GM12878 (cell line): Measurements from ENCODE around the gene RILPL2. TPM values are rescaled to one million over a fixed set of nuclear protein-coding genes. Genes with fewer than 3 reads are reported as not detected.

Source experiments
- ATAC-seq: fragments of 200-7000 bp; cut with Tn5 transposase; 3 replicates; pipeline ENCODE4 v1.9.1; 2020; ENCODE audit warnings: mild to moderate bottlenecking, moderate library complexity
- BruUV-seq: library from RNA; stranded (reverse); fragments of 400-500 nt; replicated peaks from 2 replicates; lab custom pipeline; 2021; lab: Mats Ljungman, UMichigan
- CTCF ChIA-PET: fragments of 300-600 bp; sonication (Branson Sonifier 250); formaldehyde crosslinking; extraction: SDS; loops from one replicate; lab custom pipeline; 2021; ENCODE audit warnings: inconsistent platforms; lab: Yijun Ruan, JAX
- POLR2A ChIA-PET: fragments of 350-600 bp; formaldehyde crosslinking; extraction: SDS; loops from one replicate; lab custom pipeline; 2021; ENCODE audit warnings: inconsistent platforms; lab: Charles Lee
- RAD21 ChIA-PET: fragments of 300-600 bp; sonication (Branson Sonifier 250); formaldehyde crosslinking; loops from one replicate; lab custom pipeline; 2023; ENCODE audit warnings: antibody characterized with exemption; ENCODE audit not compliant: unreplicated experiment; lab: Charles Lee
- SMC1A ChIA-PET: fragments of 300-600 bp; sonication (Branson Sonifier 250); formaldehyde crosslinking; loops from one replicate; lab custom pipeline; 2023; ENCODE audit not compliant: unreplicated experiment, uncharacterized antibody; lab: Charles Lee
- DNase-seq: peaks from one replicate; pipeline ENCODE4 v3.0.0-alpha.2; 2011; ENCODE audit warnings: low read depth, low spot score
- FAIRE-seq: peaks from 3 replicates; lab custom pipeline; 2011; peaks lifted over from hg19 to GRCh38; lab: Jason Lieb, UNC
- H2AFZ ChIP-seq: 2 replicates; pipeline ENCODE4 v1.6.0; 2011; ENCODE audit warnings: low read depth, low read length, control low read depth; ENCODE audit not compliant: control insufficient read depth
- H3K27ac ChIP-seq: 2 replicates; pipeline ENCODE4 v1.5.1; 2011; ENCODE audit warnings: control low read depth; ENCODE audit not compliant: control insufficient read depth, insufficient read depth
- H3K27me3 ChIP-seq, 2 experiments: replicated peaks in 1 of 2; 2 replicates each; pipeline versions ENCODE4 v1.6.0 to v1.6.1; 2011; ENCODE audit warnings: low read length in 1 of 2; ENCODE audit not compliant: control insufficient read depth in 2 of 2, insufficient read depth in 2 of 2
- H3K36me3 ChIP-seq, 2 experiments: 2 replicates each; pipeline ENCODE4 v1.5.1; 2011; ENCODE audit warnings: low read length in 1 of 2; ENCODE audit not compliant: control insufficient read depth in 2 of 2, insufficient read depth in 2 of 2
- H3K4me1 ChIP-seq: 2 replicates; pipeline ENCODE4 v1.6.1; 2011; ENCODE audit warnings: mild to moderate bottlenecking, low read length, moderate library complexity, mixed read lengths; ENCODE audit not compliant: control insufficient read depth, insufficient read depth
- H3K4me2 ChIP-seq: 2 replicates; pipeline ENCODE4 v1.6.0; 2011; ENCODE audit warnings: control low read depth; ENCODE audit not compliant: control insufficient read depth, insufficient read depth
- H3K4me3 ChIP-seq: fragments of 200-600 bp; sonication (generic); 2 replicates; pipeline ENCODE4 v1.5.1; 2016
- H3K79me2 ChIP-seq: 2 replicates; pipeline ENCODE4 v1.6.0; 2011; ENCODE audit warnings: low read length; ENCODE audit not compliant: control insufficient read depth, insufficient read depth
- H3K9ac ChIP-seq: 2 replicates; pipeline ENCODE4 v1.8.0; 2011; ENCODE audit warnings: low read length, control low read depth, mixed read lengths; ENCODE audit not compliant: control insufficient read depth, insufficient read depth
- H3K9me3 ChIP-seq: replicated peaks from 3 replicates; pipeline ENCODE4 v1.5.1; 2011; ENCODE audit warnings: mild to moderate bottlenecking, low read length; ENCODE audit not compliant: control insufficient read depth, insufficient read depth
- H4K20me1 ChIP-seq: 2 replicates; pipeline ENCODE4 v1.6.0; 2011; ENCODE audit not compliant: control insufficient read depth, insufficient read depth
- BACH1 ChIP-seq: fragments of 450-650 bp; IDR thresholded peaks from 2 replicates; pipeline ENCODE4 v1.6.1; 2017; ENCODE audit warnings: mild to moderate bottlenecking, borderline replicate concordance
- BHLHE40 ChIP-seq, 2 experiments: fragments of 450-650 bp in 1 of 2; IDR thresholded peaks; 2 replicates each; pipeline ENCODE4 v1.6.1; 2011 to 2017; ENCODE audit warnings: low read depth in 2 of 2, borderline replicate concordance in 1 of 2, improper control_type of control experiment in 1 of 2, low read length in 1 of 2, mild to moderate bottlenecking in 1 of 2
- CHD2 ChIP-seq: IDR thresholded peaks from 2 replicates; pipeline ENCODE4 v1.6.1; 2011; ENCODE audit warnings: low read depth, low read length, improper control_type of control experiment, borderline replicate concordance
- ELK1 ChIP-seq: IDR thresholded peaks from 2 replicates; pipeline ENCODE4 v1.6.1; 2012; ENCODE audit warnings: low read depth, low read length, improper control_type of control experiment
- EZH2 ChIP-seq: IDR thresholded peaks from 2 replicates; pipeline ENCODE4 v1.6.1; 2012; ENCODE audit warnings: low read depth, mild to moderate bottlenecking, control low read depth, inconsistent platforms, low read length, borderline replicate concordance; ENCODE audit not compliant: control insufficient read depth
- IRF3 ChIP-seq: fragments of 450-650 bp; IDR thresholded peaks from 2 replicates; pipeline ENCODE4 v1.6.1; 2014; ENCODE audit warnings: mild to moderate bottlenecking
- IRF4 ChIP-seq: IDR thresholded peaks from 2 replicates; pipeline ENCODE4 v1.6.1; 2011; ENCODE audit warnings: low read depth, low read length
- MEF2A ChIP-seq: IDR thresholded peaks from 2 replicates; pipeline ENCODE4 v1.6.1; 2011; ENCODE audit warnings: low read depth, mild to moderate bottlenecking, low read length, moderate library complexity; ENCODE audit not compliant: insufficient read depth
- NFIC ChIP-seq: IDR thresholded peaks from 2 replicates; pipeline ENCODE4 v1.6.1; 2012; ENCODE audit warnings: low read depth, mild to moderate bottlenecking, inconsistent platforms, low read length, moderate library complexity
- NKRF ChIP-seq: fragments of 450-650 bp; conservative IDR thresholded peaks from 2 replicates; pipeline ENCODE4 v1.6.1; 2017; ENCODE audit warnings: mild to moderate bottlenecking, moderate library complexity
- PAX8 ChIP-seq: fragments of 450-650 bp; IDR thresholded peaks from 2 replicates; pipeline ENCODE4 v1.6.1; 2017; ENCODE audit warnings: mild to moderate bottlenecking, moderate library complexity
- RCOR1 ChIP-seq: conservative IDR thresholded peaks from 2 replicates; pipeline ENCODE4 v1.6.1; 2012; ENCODE audit warnings: low read depth, low read length, improper control_type of control experiment
- SMARCA5 ChIP-seq: fragments of 450-650 bp; IDR thresholded peaks from 2 replicates; pipeline ENCODE4 v1.6.1; 2017; ENCODE audit warnings: mild to moderate bottlenecking
- SMC3 ChIP-seq: IDR thresholded peaks from 2 replicates; pipeline ENCODE4 v1.6.1; 2011; ENCODE audit warnings: low read length, improper control_type of control experiment, borderline replicate concordance
- TCF12 ChIP-seq: IDR thresholded peaks from 2 replicates; pipeline ENCODE4 v1.6.1; 2011; ENCODE audit warnings: low read depth, mild to moderate bottlenecking, low read length
- ZNF622 ChIP-seq: fragments of 450-650 bp; IDR thresholded peaks from 2 replicates; pipeline ENCODE4 v1.6.1; 2017; ENCODE audit warnings: mild to moderate bottlenecking, inconsistent platforms
- ZNF687 ChIP-seq: fragments of 450-650 bp; IDR thresholded peaks from 2 replicates; pipeline ENCODE4 v1.6.1; 2017; ENCODE audit warnings: mild to moderate bottlenecking, moderate library complexity
- WGBS: methylation state at CpG from one replicate; pipeline ENCODE4 v1.1.6; 2016; ENCODE audit warnings: low lambda C conversion rate; ENCODE audit not compliant: insufficient replicate concordance, insufficient coverage; ENCODE audit errors: missing lambda C conversion rate; 5-methylcytosine and 5-hydroxymethylcytosine counted together
- in situ Hi-C: fragments of 300-500 bp; cut with MboI; formaldehyde crosslinking; loops from 9 replicates; pipeline ENCODE4 v1.14.3; 2018; ENCODE audit warnings: mixed read lengths
- intact Hi-C: fragments of 100-400 bp; cut with micrococcal nuclease; formaldehyde crosslinking; loops from one replicate; pipeline ENCODE4 v1.14.2; 2022; ENCODE audit not compliant: unreplicated experiment
- polyA plus RNA-seq, 11 experiments: library from polyadenylated mRNA; depleted of rRNA in 4 of 11; unstranded in 6 of 11; stranded (reverse) in 5 of 11; fragments of >200 nt; fragmentation: Nextera tagmentation in 4 of 11; fragmentation: Illumina TruSeq in 1 of 11; extraction: Ambion mirVana in 4 of 11; extraction: Trizol in 1 of 11; gene quantifications; 1 replicate in 1 of 11; 2 replicates in 10 of 11; pipeline versions ENCODE4 v1.2.1 to v1.2.3, GENCODE V29; 2011 to 2016; ENCODE audit warnings: inconsistent platforms in 2 of 11, missing spikeins in 2 of 11, low read depth in 1 of 11
- total RNA-seq, 4 experiments: library from RNA; depleted of rRNA in 3 of 4; stranded (reverse); fragments of >200 nt in 3 of 4; fragmentation: Illumina TruSeq in 1 of 4; extraction: Trizol in 1 of 4; gene quantifications; 2 replicates each; pipeline versions ENCODE4 v1.2.1 to v1.2.3, GENCODE V29; 2013 to 2021

Gene RILPL2
- total and polyA plus RNA-seq, 10 of the 15 experiments (the other 5 are each of a cell fraction or from before 2014, with no cell fraction given) = 3.5 to 38.5 (median 19.7) TPM

- 93% methylated on average over 2 of the region's 2 CpGs for WGBS
- ChIA-PET POLR2A (interaction anchor here (1.0 kb wide), 1 partner anchor 10 kb away, joined by 9 read pairs; no protein-coding TSS in a partner anchor), SMC1A (interaction anchor here (0.8 to 1.3 kb wide), 4 partner anchors 34 to 107 kb away, joined by 3 to 4 read pairs (median 3); partner anchors contain the start of gene RILPL2), CTCF (interaction anchor here (0.6 to 2.4 kb wide), 5 partner anchors 34 to 285 kb away, joined by 3 to 8 read pairs (median 4); partner anchors contain the start of genes KMT5A and RILPL2), RAD21 (no interaction called here)
- Histone ChIP-seq H2AFZ (no peak overlapping the region), H3K4me2 (no peak overlapping the region), H3K27ac (no peak overlapping the region), H3K36me3 (no peaks in the 10 kb centered on the region; a peak in 2 of 4 replicates), H4K20me1 (no peaks in the 10 kb centered on the region), H3K9me3 (no peaks in the 10 kb centered on the region), H3K79me2 (peaks cover 7% of the 10 kb centered on the region), H3K4me3 (no peak overlapping the region), H3K9ac (no peak overlapping the region), H3K4me1 (no peaks in the 10 kb centered on the region), H3K27me3 (no peaks in the 10 kb centered on the region)
- ATAC-seq (no peak), FAIRE-seq (no peak), DNase-seq (no peak)
- no TSS peak for BruUV-seq
- intact Hi-C loops = loop anchor here (2.0 kb wide), 1 partner anchor 199 kb away; the partner anchor contains the start of gene CDK2AP1
- in situ Hi-C loops = no loop called here
- TF ChIP-seq EZH2 = no peak
- no peak for TF ChIP-seq IRF3
- TF ChIP-seq SMC3 = no peak
- TF ChIP-seq CHD2 = no peak
- no peak for TF ChIP-seq ZNF622
- TF ChIP-seq IRF4 = no peak
- TF ChIP-seq BHLHE40 (IDR thresholded peaks at IDR 0.05; ENCODE audit: borderline replicate concordance in 1 of 2, low read depth in 2 of 2, low read length in 1 of 2) = no peak
- no peak for TF ChIP-seq PAX8
- no peak for TF ChIP-seq TCF12
- TF ChIP-seq SMARCA5 = no peak
- no peak for TF ChIP-seq NFIC
- TF ChIP-seq ELK1 = no peak
- TF ChIP-seq MEF2A = no peak
- no peak for TF ChIP-seq BACH1
- TF ChIP-seq RCOR1 = no peak
- no peak for TF ChIP-seq NKRF
- TF ChIP-seq ZNF687 = no peak
Measured at GRCh38 chr12:123469978-123470377, 33.5 kb upstream of the RILPL2 start.
